HCT116 (cell line): ENCODE data around the gene MMP24. TPM values are rescaled to one million over a fixed set of nuclear protein-coding genes. Genes with fewer than 3 reads are reported as not detected.

Source experiments
- ATAC-seq: fragments of 200-7000 bp; cut with Tn5 transposase; 2 replicates; pipeline ENCODE4 v1.9.1; 2020; ENCODE audit warnings: mild to moderate bottlenecking, moderate library complexity
- BruUV-seq: library from RNA; stranded (reverse); fragments of 400-500 nt; replicated peaks from 2 replicates; lab custom pipeline; 2021; lab: Mats Ljungman, UMichigan
- CTCF ChIA-PET: fragments of 300-600 bp; sonication (Branson Sonifier 250); formaldehyde crosslinking; loops from one replicate; lab custom pipeline; 2021; ENCODE audit warnings: antibody characterized with exemption; lab: Charles Lee
- POLR2A ChIA-PET: fragments of 300-600, 350-600 bp; sonication (Branson Sonifier 250); formaldehyde crosslinking; loops from one replicate; lab custom pipeline; 2021; ENCODE audit warnings: antibody characterized with exemption; lab: Charles Lee
- RAD21 ChIA-PET, 2 experiments: fragments of 300-600 bp; sonication (Branson Sonifier 250); formaldehyde crosslinking; loops; one replicate each; lab custom pipeline; 2023; ENCODE audit warnings: low total read pairs in 2 of 2; ENCODE audit not compliant: uncharacterized antibody in 2 of 2, unreplicated experiment in 2 of 2, low non-redundant PET in 1 of 2; lab: Charles Lee
- DNase-seq: peaks from one replicate; pipeline ENCODE4 v3.0.0-alpha.2; 2010; ENCODE audit warnings: low read depth, low spot score
- H2AFZ ChIP-seq: fragments of 200-600 bp; shearing (Covaris generic), sonication (generic); 2 replicates; pipeline ENCODE4 v1.6.1; 2017; ENCODE audit warnings: low read depth, mixed run types, mixed read lengths, antibody characterized with exemption, low read length; ENCODE audit not compliant: poor library complexity, severe bottlenecking
- H3K27ac ChIP-seq: 2 replicates; pipeline ENCODE4 v1.5.1; 2012; ENCODE audit warnings: low read depth, low read length
- H3K27me3 ChIP-seq: fragments of 200-600 bp; sonication (generic); 2 replicates; pipeline ENCODE4 v1.6.1; 2016; ENCODE audit warnings: mixed run types, low read length, mixed read lengths; ENCODE audit not compliant: insufficient read depth
- H3K36me3 ChIP-seq, 2 experiments: fragments of 200-500 bp in 1 of 2; fragments of 200-600 bp in 1 of 2; sonication (Bioruptor generic) in 1 of 2; sonication (generic) in 1 of 2; 2 replicates each; pipeline versions ENCODE4 v1.5.1 to v1.6.1; 2014 to 2016; ENCODE audit warnings: low read length in 2 of 2, inconsistent platforms in 1 of 2, mixed read lengths in 1 of 2, mixed run types in 1 of 2; ENCODE audit not compliant: insufficient read depth in 2 of 2, control insufficient read depth in 1 of 2
- H3K4me1 ChIP-seq, 2 experiments: fragments of 200-600 bp in 1 of 2; sonication (generic) in 1 of 2; 2 replicates each; pipeline versions ENCODE4 v1.5.1 to v1.6.1; 2012 to 2017; ENCODE audit warnings: low read length in 2 of 2, inconsistent platforms in 1 of 2, mild to moderate bottlenecking in 1 of 2, mixed read lengths in 1 of 2, mixed run types in 1 of 2, moderate library complexity in 1 of 2; ENCODE audit not compliant: insufficient read depth in 2 of 2, control insufficient read depth in 1 of 2
- H3K4me2 ChIP-seq: fragments of 200-600 bp; sonication (generic); 2 replicates; pipeline ENCODE4 v1.6.1; 2017; ENCODE audit warnings: mixed run types, low read length, mixed read lengths
- H3K4me3 ChIP-seq, 2 experiments: fragments of 200-600 bp in 1 of 2; sonication (generic) in 1 of 2; replicated peaks in 1 of 2; 2 replicates each; pipeline ENCODE4 v1.5.1; 2011 to 2016; ENCODE audit warnings: low read length in 2 of 2, control low read depth in 1 of 2, low read depth in 1 of 2, mild to moderate bottlenecking in 1 of 2, mixed read lengths in 1 of 2, mixed run types in 1 of 2
- H3K79me2 ChIP-seq: fragments of 200-600 bp; sonication (generic); 2 replicates; pipeline ENCODE4 v1.6.1; 2017; ENCODE audit warnings: mild to moderate bottlenecking, mixed run types, low read length, moderate library complexity, mixed read lengths; ENCODE audit not compliant: insufficient read depth
- H3K9ac ChIP-seq: fragments of 200-600 bp; sonication (generic); 2 replicates; pipeline ENCODE4 v1.6.1; 2016; ENCODE audit warnings: low read length, mixed read lengths
- H3K9me2 ChIP-seq: fragments of 200-600 bp; sonication (generic), shearing (Covaris generic); 2 replicates; pipeline ENCODE4 v1.6.1; 2017; ENCODE audit warnings: mixed run types, mild to moderate bottlenecking, moderate library complexity; ENCODE audit not compliant: insufficient read depth
- H3K9me3 ChIP-seq, 2 experiments: fragments of 200-500 bp in 1 of 2; fragments of 200-600 bp in 1 of 2; sonication (Bioruptor generic) in 1 of 2; sonication (generic) in 1 of 2; 2 replicates each; pipeline ENCODE4 v1.6.1; 2014 to 2017; ENCODE audit warnings: low read length in 2 of 2, mixed read lengths in 2 of 2, inconsistent platforms in 1 of 2, low read depth in 1 of 2, mild to moderate bottlenecking in 1 of 2, mixed run types in 1 of 2, moderate library complexity in 1 of 2; ENCODE audit not compliant: control insufficient read depth in 1 of 2, insufficient read depth in 1 of 2
- H4K20me1 ChIP-seq: fragments of 200-600 bp; sonication (generic), shearing (Covaris generic); 2 replicates; pipeline ENCODE4 v1.6.1; 2017; ENCODE audit warnings: mixed run types, mild to moderate bottlenecking, moderate library complexity; ENCODE audit not compliant: insufficient read depth
- ELF1 ChIP-seq: IDR thresholded peaks from 2 replicates; pipeline ENCODE4 v1.6.1; 2012; ENCODE audit warnings: low read depth, borderline replicate concordance
- EZH2 ChIP-seq: fragments of 200-600 bp; sonication (generic); IDR thresholded peaks from 2 replicates; pipeline ENCODE4 v1.6.1; 2017; ENCODE audit warnings: antibody characterized with exemption, mixed run types
- EZH2phosphoT487 ChIP-seq: fragments of 200-600 bp; IDR thresholded peaks from 2 replicates; pipeline ENCODE4 v1.6.1; 2018; ENCODE audit warnings: antibody characterized with exemption, borderline replicate concordance
- FOSL1 ChIP-seq: IDR thresholded peaks from 2 replicates; pipeline ENCODE4 v1.6.1; 2012; ENCODE audit warnings: low read depth
- MAX ChIP-seq: IDR thresholded peaks from 2 replicates; pipeline ENCODE4 v1.6.1; 2012
- POLR2A ChIP-seq: IDR thresholded peaks from 2 replicates; pipeline ENCODE4 v1.7.0; 2011; ENCODE audit warnings: borderline replicate concordance; ENCODE audit not compliant: insufficient read depth, insufficient read length; ENCODE audit errors: extremely low read depth
- POLR2AphosphoS5 ChIP-seq: IDR thresholded peaks from 2 replicates; pipeline ENCODE4 v1.6.1; 2011; ENCODE audit warnings: mild to moderate bottlenecking, low read depth, low read length, moderate library complexity
- RAD21 ChIP-seq: IDR thresholded peaks from 2 replicates; pipeline ENCODE4 v1.6.1; 2012; ENCODE audit warnings: low read depth, mild to moderate bottlenecking
- SP1 ChIP-seq: IDR thresholded peaks from 2 replicates; pipeline ENCODE4 v1.6.1; 2012; ENCODE audit warnings: low read depth
- SRF ChIP-seq: IDR thresholded peaks from 2 replicates; pipeline ENCODE4 v1.6.1; 2012; ENCODE audit warnings: low read depth
- TCF7L2 ChIP-seq: IDR thresholded peaks from 2 replicates; pipeline ENCODE4 v1.7.0; 2011; ENCODE audit warnings: borderline replicate concordance, inconsistent platforms; ENCODE audit not compliant: insufficient read depth, insufficient read length; ENCODE audit errors: extremely low read depth
- YY1 ChIP-seq: IDR thresholded peaks from 2 replicates; pipeline ENCODE4 v1.6.1; 2011; ENCODE audit warnings: low read length, low read depth, moderate library complexity, mild to moderate bottlenecking; ENCODE audit not compliant: insufficient replicate concordance; ENCODE audit errors: extremely low read depth
- intact Hi-C: fragments of 100-400 bp; cut with micrococcal nuclease; formaldehyde crosslinking; loops from 2 replicates; pipeline ENCODE4 v1.10.0; 2022
- total RNA-seq: library from RNA; stranded (reverse); gene quantifications from one replicate; pipeline ENCODE4 v1.2.1, GENCODE V29; 2021; ENCODE audit not compliant: unreplicated experiment

The MMP24 gene
- total RNA-seq, 1 experiment from 2014 or later = not detected

GRCh38 chr20:35271904-35272303 is 45.4 kb downstream of the MMP24 start:
- BruUV-seq = no TSS peak
- H4K20me1 ChIP-seq = no peaks in the 10 kb centered on the region
- ATAC-seq (no peak), DNase-seq (no peak)
- H2AFZ ChIP-seq = no peak overlapping the region
- ChIA-PET CTCF (interaction anchor here (1.6 kb wide), 1 partner anchor 127 kb away, joined by 8 read pairs; no protein-coding TSS in a partner anchor), RAD21 (no interaction called here), POLR2A (no interaction called here)
- peaks cover 5 to 9% of the 10 kb centered on the region in 2 experiments; a peak in 3 of 4 replicates for H3K36me3 ChIP-seq
- no peaks in the 10 kb centered on the region for H3K27me3 ChIP-seq
- H3K9ac ChIP-seq = no peak overlapping the region
- H3K4me1 ChIP-seq = peaks cover 4 to 13% of the 10 kb centered on the region in 2 experiments; a peak in 3 of 4 replicates
- H3K9me3 ChIP-seq = no peaks in the 10 kb centered on the region
- intact Hi-C loops = no loop called here
- TF ChIP-seq SRF (no peak), TCF7L2 (no peak)
- peaks cover 12% of the 10 kb centered on the region; the same call in 1 of the 2 replicates for H3K79me2 ChIP-seq
- H3K9me2 ChIP-seq = no peaks in the 10 kb centered on the region
- H3K4me2 ChIP-seq = no peak overlapping the region
- H3K27ac ChIP-seq = no peak overlapping the region
- no peak overlapping the region for H3K4me3 ChIP-seq

DNA sequence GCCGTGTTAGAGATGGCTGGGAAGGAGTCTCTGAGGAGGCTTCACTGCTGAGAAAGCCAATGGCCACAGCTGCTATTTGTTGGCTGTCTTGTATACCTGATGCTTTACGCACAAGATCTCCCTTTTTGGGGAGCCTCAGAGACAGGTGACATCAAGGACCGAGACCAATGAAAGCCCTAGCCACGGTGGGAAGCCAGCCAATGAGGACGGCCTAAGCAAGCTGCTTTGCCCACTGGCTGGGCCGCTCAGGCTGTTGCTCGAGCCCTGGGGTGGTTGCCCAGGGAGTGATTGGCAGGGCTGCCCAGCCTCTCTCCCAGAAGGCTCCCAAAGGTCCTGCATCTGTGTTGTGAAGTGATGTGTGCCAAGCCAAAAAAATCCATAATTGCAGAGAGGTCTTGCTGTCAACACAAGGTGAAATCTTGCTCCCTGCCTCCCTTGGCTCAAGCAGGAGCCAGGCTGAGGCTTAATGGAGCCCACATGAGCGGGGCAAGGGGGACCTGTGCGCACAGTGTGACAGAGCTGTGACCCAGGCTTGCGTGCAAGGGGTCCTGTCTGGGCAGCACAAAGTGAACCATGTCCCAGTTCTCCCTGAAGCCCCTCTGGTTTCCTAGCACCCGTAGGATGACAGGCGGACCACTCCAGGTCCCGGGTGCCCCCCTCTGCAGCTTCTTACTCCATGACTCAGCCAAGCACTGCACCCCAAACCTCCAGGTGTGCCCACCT is 47.1 kb downstream of the MMP24 start:
- no peaks in the 10 kb centered on the region for H3K27me3 ChIP-seq
- H3K4me1 ChIP-seq = peaks cover 7 to 23% of the 10 kb centered on the region in 2 experiments; a peak in 3 of 4 replicates
- H4K20me1 ChIP-seq = no peaks in the 10 kb centered on the region
- no peak overlapping the region for H3K9ac ChIP-seq
- intact Hi-C loops = no loop called here
- no TSS peak for BruUV-seq
- H3K9me2 ChIP-seq = no peaks in the 10 kb centered on the region
- ChIA-PET RAD21 (no interaction called here), CTCF (interaction anchor here (1.2 kb wide), 1 partner anchor 10 kb away, joined by 4 read pairs; no protein-coding TSS in a partner anchor), POLR2A (interaction anchor here (1.1 kb wide), 1 partner anchor 11 kb away, joined by 3 read pairs; the partner anchor contains the start of gene EIF6)
- H3K4me3 ChIP-seq = no peak overlapping the region
- peaks cover 18% of the 10 kb centered on the region; the same call in 1 of the 2 replicates for H3K79me2 ChIP-seq
- ATAC-seq = no peak
- no peak overlapping the region for H3K4me2 ChIP-seq
- H3K27ac ChIP-seq = no peak overlapping the region
- no peak overlapping the region for H2AFZ ChIP-seq
- H3K9me3 ChIP-seq = no peaks in the 10 kb centered on the region
- TF ChIP-seq MAX = no peak
- no peak for TF ChIP-seq EZH2phosphoT487
- no peak for TF ChIP-seq FOSL1
- no peak; the same call in 1 of the 2 replicates for TF ChIP-seq POLR2AphosphoS5
- TF ChIP-seq POLR2A = no peak
- TF ChIP-seq RAD21 = no peak
- no peak for TF ChIP-seq ELF1
- TF ChIP-seq EZH2 = no peak
- no peak for TF ChIP-seq YY1
- TF ChIP-seq SP1 = no peak
- no peak for DNase-seq
- peaks cover 5 to 14% of the 10 kb centered on the region in 2 experiments for H3K36me3 ChIP-seq
